ENCODE results near the gene NEAT1.

DNA sequence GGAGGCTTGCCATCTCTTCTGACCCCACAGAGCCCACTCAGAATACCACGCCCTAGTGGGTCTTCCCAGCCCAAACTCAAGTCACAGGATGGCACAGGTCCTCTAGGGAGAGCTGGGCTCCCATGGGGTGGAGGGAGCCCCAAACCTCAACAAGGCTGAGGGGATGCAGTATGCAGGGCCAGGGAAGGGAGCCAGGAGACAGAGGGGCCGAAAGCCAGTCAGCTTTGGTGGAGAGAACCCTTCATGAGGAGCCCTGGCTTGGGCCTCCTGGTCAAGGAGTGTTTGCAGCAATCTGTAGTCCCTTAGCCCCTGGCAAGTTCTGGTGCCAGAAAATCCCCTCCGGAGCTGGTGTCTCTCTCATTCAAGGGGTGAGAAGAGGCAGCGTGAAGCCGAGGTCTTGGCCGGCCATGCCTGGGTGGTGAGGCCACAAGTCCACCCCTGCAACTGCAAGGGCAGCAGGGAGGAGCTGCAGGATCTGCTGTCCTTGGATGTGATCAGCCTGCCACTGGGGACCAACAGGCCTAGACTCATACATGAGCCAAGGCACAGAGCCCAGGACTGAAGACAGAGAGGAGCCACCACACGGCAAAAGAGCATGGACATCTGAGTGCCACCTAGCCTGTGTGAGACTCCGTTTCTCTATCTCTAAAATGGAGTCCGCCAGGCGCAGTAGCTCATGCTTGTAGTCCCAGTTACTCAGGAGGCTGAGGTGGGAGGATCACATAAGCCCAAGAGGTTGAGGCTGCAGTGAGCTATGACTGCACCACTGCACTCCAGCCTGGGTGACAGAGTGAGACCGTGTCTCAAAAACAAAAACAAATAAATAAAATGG is 24.1 kb downstream of the NEAT1 start:
- TF ChIP-seq, protein P1, sequence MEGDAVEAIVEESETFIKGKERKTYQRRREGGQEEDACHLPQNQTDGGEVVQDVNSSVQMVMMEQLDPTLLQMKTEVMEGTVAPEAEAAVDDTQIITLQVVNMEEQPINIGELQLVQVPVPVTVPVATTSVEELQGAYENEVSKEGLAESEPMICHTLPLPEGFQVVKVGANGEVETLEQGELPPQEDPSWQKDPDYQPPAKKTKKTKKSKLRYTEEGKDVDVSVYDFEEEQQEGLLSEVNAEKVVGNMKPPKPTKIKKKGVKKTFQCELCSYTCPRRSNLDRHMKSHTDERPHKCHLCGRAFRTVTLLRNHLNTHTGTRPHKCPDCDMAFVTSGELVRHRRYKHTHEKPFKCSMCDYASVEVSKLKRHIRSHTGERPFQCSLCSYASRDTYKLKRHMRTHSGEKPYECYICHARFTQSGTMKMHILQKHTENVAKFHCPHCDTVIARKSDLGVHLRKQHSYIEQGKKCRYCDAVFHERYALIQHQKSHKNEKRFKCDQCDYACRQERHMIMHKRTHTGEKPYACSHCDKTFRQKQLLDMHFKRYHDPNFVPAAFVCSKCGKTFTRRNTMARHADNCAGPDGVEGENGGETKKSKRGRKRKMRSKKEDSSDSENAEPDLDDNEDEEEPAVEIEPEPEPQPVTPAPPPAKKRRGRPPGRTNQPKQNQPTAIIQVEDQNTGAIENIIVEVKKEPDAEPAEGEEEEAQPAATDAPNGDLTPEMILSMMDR (IDR thresholded peaks at IDR 0.05): no peak
- TF ChIP-seq POLR2A (IDR thresholded peaks at IDR 0.05): no peak
